Aorta (tissue), 5 donors: ENCODE data around the gene PPT1. TPM values are rescaled to one million over a fixed set of nuclear protein-coding genes. Genes with fewer than 3 reads are reported as not detected.

Experiments
- ATAC-seq: fragments of 200-7000 bp; cut with Tn5 transposase; one replicate; pipeline ENCODE4 v1.9.1; 2022; ENCODE audit warnings: moderate library complexity; ENCODE audit not compliant: low FRiP score
- DNase-seq, 2 donors: peaks; one replicate each; pipeline ENCODE4 v3.0.0-alpha.2; 2020
- H3K27ac ChIP-seq, 2 donors: one replicate each; pipeline ENCODE4 v1.5.1; 2013; ENCODE audit warnings: low read length in 2 of 2, mild to moderate bottlenecking in 2 of 2, moderate library complexity in 2 of 2, control low read depth in 1 of 2, inconsistent platforms in 1 of 2, low read depth in 1 of 2
- H3K27me3 ChIP-seq, 2 donors: one replicate each; pipeline ENCODE4 v1.6.1; 2013; ENCODE audit warnings: control low read depth in 1 of 2, low read length in 1 of 2, mild to moderate bottlenecking in 1 of 2, moderate library complexity in 1 of 2; ENCODE audit not compliant: insufficient read depth in 2 of 2, control insufficient read depth in 1 of 2
- H3K36me3 ChIP-seq, 2 donors: one replicate each; pipeline ENCODE4 v1.6.1; 2013; ENCODE audit warnings: control low read depth in 1 of 2, low read length in 1 of 2, mild to moderate bottlenecking in 1 of 2; ENCODE audit not compliant: insufficient read depth in 2 of 2, control insufficient read depth in 1 of 2
- H3K4me1 ChIP-seq, 2 donors: one replicate each; pipeline ENCODE4 v1.6.1; 2013; ENCODE audit warnings: low read length in 2 of 2, control low read depth in 1 of 2, mild to moderate bottlenecking in 1 of 2, moderate library complexity in 1 of 2; ENCODE audit not compliant: insufficient read depth in 2 of 2, control insufficient read depth in 1 of 2
- H3K4me3 ChIP-seq, 2 donors: one replicate each; pipeline ENCODE4 v1.5.1; 2013; ENCODE audit warnings: low read length in 2 of 2, control low read depth in 1 of 2, mild to moderate bottlenecking in 1 of 2
- H3K9me3 ChIP-seq: one replicate; pipeline ENCODE4 v1.6.1; 2013; ENCODE audit warnings: mild to moderate bottlenecking, low read length; ENCODE audit not compliant: control insufficient read depth
- WGBS, 2 donors: extraction: QIAGEN DNeasy Blood & Tissue Kit; methylation state at CpG; one replicate each; pipeline ENCODE4 v1.1.7; 2013; 5-methylcytosine and 5-hydroxymethylcytosine counted together
- intact Hi-C, 2 donors: fragments of 100-400 bp; cut with DNase I; formaldehyde crosslinking; loops; one replicate each; pipeline versions ENCODE4 v1.14.2 to v1.15.0; 2022
- long read RNA-seq, 2 donors: library from polyadenylated mRNA; unstranded; transcript quantifications; one replicate each; pipeline ENCODE4 v2.0.0, GENCODE V29; 2020 to 2021
- polyA plus RNA-seq, 2 donors: library from polyadenylated mRNA; stranded (reverse); fragments of 200-250 nt; gene quantifications; one replicate each; pipeline ENCODE4 v1.2.3, GENCODE V29; 2013
- total RNA-seq, 2 donors: library from RNA; stranded (reverse); fragmentation: NEBNext Ultra II Directional; extraction: Animal tissue kit (Norgen Biotek cat#: 25700); gene quantifications; one replicate each; pipeline ENCODE4 v1.2.1, GENCODE V29; 2021
- donor health status: healthy with polysubstance abuse.
- donor health status: Bipolar disorder and iron deficiency.
- donor health status: DM: no; HTN: no; CAD: no.
- donor health status: DM: no; HTN: no; CAD: no.
- donor health status: DM: yes; HTN: yes; CAD: no.

Gene PPT1
- total RNA-seq = 10 to 100 TPM; 80.5 to 84.2 TPM
- 10 to 100 TPM; 56.7 to 93.7 TPM for polyA plus RNA-seq
- long read RNA-seq, donor 1, full-length matches to known transcripts = 555 of 581 reads
- long read RNA-seq, donor 1, partial matches to known transcripts = 18 of 581 reads
- long read RNA-seq, donor 1, other reads (novel, unspliced or antisense) = 8 of 581 reads
- long read RNA-seq, donor 2, full-length matches to known transcripts = 78 of 86 reads
- long read RNA-seq, donor 2, partial matches to known transcripts = 4 of 86 reads
- long read RNA-seq, donor 2, other reads (novel, unspliced or antisense) = 4 of 86 reads

GRCh38 chr1:40096977-40097782 lies at the start of gene PPT1:
TSS of gene PPT1 (minus strand) at chr1:40097252. CDS start at chr1:40097238, 14 bp downstream.
- DNase-seq = peak; percentile 87 to 93
- intact Hi-C loops = no loop called here
- Histone ChIP-seq H3K4me1 (peaks cover 0 to 2% of the 10 kb centered on the region in 2 donors), H3K4me3 (peak within 1 kb of the TSS; percentile 45 to 76), H3K27me3 (no peaks in the 10 kb centered on the region), H3K9me3 (peaks cover 2% of the 10 kb centered on the region), H3K27ac (peak within 1 kb of the TSS in 1 of 2 donors; percentile 15), H3K36me3 (no peaks in the 10 kb centered on the region)
- WGBS, 2 donors = 1% methylated on average over 51 of the region's 51 CpGs
- peak; percentile 95 for ATAC-seq

GRCh38 chr1:40143891-40144575 lies 47.0 kb upstream of the PPT1 start:
- WGBS, 2 donors = 12 to 16% methylated on average over 7 of the region's 7 CpGs

GRCh38 chr1:40141878-40142535 lies 45.0 kb upstream of the PPT1 start:
- 60 to 65% methylated on average over 1 to 2 of the region's 2 CpGs for WGBS, 2 donors

More at GRCh38 chr1:40143891-40144575, 47.0 kb upstream of the PPT1 start:
- no peaks in the 10 kb centered on the region for H3K27me3 ChIP-seq
- DNase-seq (peak in 1 of 2 donors; percentile 46), ATAC-seq (peak; percentile 74)
- intact Hi-C loops = loop anchor here (2.0 to 5.0 kb wide), 2 partner anchors 195 to 263 kb away; no protein-coding TSS in a partner anchor
- H3K9me3 ChIP-seq = no peaks in the 10 kb centered on the region
- H3K36me3 ChIP-seq = no peaks in the 10 kb centered on the region
- no peak overlapping the region for H3K27ac ChIP-seq
- no peaks in the 10 kb centered on the region for H3K4me1 ChIP-seq
- H3K4me3 ChIP-seq = no peak overlapping the region

GRCh38 chr1:40140211-40140973 lies 43.3 kb upstream of the PPT1 start:
- H3K9me3 ChIP-seq = no peaks in the 10 kb centered on the region
- H3K27ac ChIP-seq = no peak overlapping the region
- WGBS, 2 donors = 72 to 73% methylated on average over 7 of the region's 7 CpGs
- H3K4me3 ChIP-seq = no peak overlapping the region
- intact Hi-C loops = loop anchor here (5.0 kb wide), 1 partner anchor 267 kb away; no protein-coding TSS in a partner anchor
- H3K27me3 ChIP-seq = no peaks in the 10 kb centered on the region
- no peaks in the 10 kb centered on the region for H3K36me3 ChIP-seq
- DNase-seq (no peak), ATAC-seq (no peak)
- no peaks in the 10 kb centered on the region for H3K4me1 ChIP-seq

More at GRCh38 chr1:40141878-40142535, 45.0 kb upstream of the PPT1 start:
- Histone ChIP-seq H3K9me3 (no peaks in the 10 kb centered on the region), H3K36me3 (no peaks in the 10 kb centered on the region), H3K27ac (no peak overlapping the region), H3K27me3 (no peaks in the 10 kb centered on the region), H3K4me3 (no peak overlapping the region), H3K4me1 (no peaks in the 10 kb centered on the region)
- intact Hi-C loops = loop anchor here (5.0 kb wide), 1 partner anchor 265 kb away; no protein-coding TSS in a partner anchor
- DNase-seq (no peak), ATAC-seq (no peak)

GRCh38 chr1:40133839-40134238 lies 36.8 kb upstream of the PPT1 start:
- H3K27me3 ChIP-seq = no peaks in the 10 kb centered on the region
- intact Hi-C loops = no loop called here
- ATAC-seq = no peak
- H3K4me3 ChIP-seq = no peak overlapping the region
- no peaks in the 10 kb centered on the region for H3K36me3 ChIP-seq
- no peaks in the 10 kb centered on the region for H3K9me3 ChIP-seq
- 52 to 57% methylated on average over 2 of the region's 2 CpGs for WGBS, 2 donors
- H3K4me1 ChIP-seq = no peaks in the 10 kb centered on the region
- DNase-seq = no peak
- no peak overlapping the region for H3K27ac ChIP-seq

GRCh38 chr1:40133312-40133665 lies 36.2 kb upstream of the PPT1 start:
- Histone ChIP-seq H3K27ac (no peak overlapping the region), H3K4me1 (no peaks in the 10 kb centered on the region), H3K27me3 (peaks cover 0 to under 1% of the 10 kb centered on the region in 2 donors), H3K9me3 (no peaks in the 10 kb centered on the region), H3K4me3 (no peak overlapping the region), H3K36me3 (no peaks in the 10 kb centered on the region)
- no peak for DNase-seq
- intact Hi-C loops = no loop called here
- ATAC-seq = no peak
- 56 to 58% methylated on average over 21 of the region's 21 CpGs for WGBS, 2 donors

- Histone ChIP-seq H3K4me3 (no peak overlapping the region), H3K36me3 (no peaks in the 10 kb centered on the region), H3K9me3 (no peaks in the 10 kb centered on the region), H3K27ac (no peak overlapping the region), H3K27me3 (peaks cover 0 to 2% of the 10 kb centered on the region in 2 donors), H3K4me1 (no peaks in the 10 kb centered on the region)
- intact Hi-C loops = no loop called here
- WGBS, 2 donors = 9 to 16% methylated on average over 44 of the region's 44 CpGs
- ATAC-seq (no peak), DNase-seq (no peak)
Observed at GRCh38 chr1:40132383-40133311, 35.6 kb upstream of the PPT1 start.
